ENCODE data around the gene TOM1.

DNA sequence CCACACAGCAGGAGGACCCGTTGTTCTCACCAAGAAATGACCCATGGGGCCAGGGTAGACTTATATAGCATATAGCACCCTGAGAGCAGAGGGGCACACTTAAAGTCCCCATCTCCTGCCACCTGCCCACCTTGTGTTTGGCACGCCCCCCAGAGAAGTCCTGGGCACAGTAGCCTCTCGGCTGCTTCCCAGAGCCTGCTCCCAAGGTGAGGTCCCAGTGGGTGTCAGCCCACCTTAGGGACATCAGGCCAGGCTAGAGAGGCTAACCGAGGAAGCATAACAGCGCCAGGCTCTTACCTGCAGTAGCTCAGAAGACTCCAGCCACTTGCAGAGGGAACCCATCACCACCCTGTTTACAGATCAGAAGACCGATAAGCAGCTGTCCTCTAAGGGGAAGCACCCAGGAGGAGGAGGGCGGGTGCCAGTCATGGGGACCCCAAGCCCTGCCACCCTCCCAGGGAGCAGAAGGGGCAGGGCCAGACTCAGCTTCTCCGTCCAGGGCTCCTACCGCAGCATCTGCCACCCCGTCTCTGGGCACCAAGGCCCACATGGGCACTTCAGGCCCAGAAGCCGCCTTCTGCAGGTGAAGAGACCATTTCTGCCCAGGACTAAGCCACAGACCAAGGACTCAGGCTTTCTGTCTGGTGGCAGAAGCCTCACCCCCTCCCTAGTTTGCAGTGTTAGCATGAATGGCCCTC is 46.3 kb downstream of the TOM1 start:
- TF ChIP-seq, protein P1, sequence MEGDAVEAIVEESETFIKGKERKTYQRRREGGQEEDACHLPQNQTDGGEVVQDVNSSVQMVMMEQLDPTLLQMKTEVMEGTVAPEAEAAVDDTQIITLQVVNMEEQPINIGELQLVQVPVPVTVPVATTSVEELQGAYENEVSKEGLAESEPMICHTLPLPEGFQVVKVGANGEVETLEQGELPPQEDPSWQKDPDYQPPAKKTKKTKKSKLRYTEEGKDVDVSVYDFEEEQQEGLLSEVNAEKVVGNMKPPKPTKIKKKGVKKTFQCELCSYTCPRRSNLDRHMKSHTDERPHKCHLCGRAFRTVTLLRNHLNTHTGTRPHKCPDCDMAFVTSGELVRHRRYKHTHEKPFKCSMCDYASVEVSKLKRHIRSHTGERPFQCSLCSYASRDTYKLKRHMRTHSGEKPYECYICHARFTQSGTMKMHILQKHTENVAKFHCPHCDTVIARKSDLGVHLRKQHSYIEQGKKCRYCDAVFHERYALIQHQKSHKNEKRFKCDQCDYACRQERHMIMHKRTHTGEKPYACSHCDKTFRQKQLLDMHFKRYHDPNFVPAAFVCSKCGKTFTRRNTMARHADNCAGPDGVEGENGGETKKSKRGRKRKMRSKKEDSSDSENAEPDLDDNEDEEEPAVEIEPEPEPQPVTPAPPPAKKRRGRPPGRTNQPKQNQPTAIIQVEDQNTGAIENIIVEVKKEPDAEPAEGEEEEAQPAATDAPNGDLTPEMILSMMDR (IDR thresholded peaks at IDR 0.05), result no peak
- TF ChIP-seq EP300 (IDR thresholded peaks at IDR 0.05) (no peak), POLR2A (IDR thresholded peaks at IDR 0.05) (no peak)

All from tibial nerve (tissue), 4 donors.